Activated naive CD8-positive, alpha-beta T cell treated with anti-CD3 and anti-CD28 coated beads, Interleukin-2, amount 50 U/mL, for 24 hours (primary cell): ENCODE measurements around the gene SEC31A.

ENCODE experiments used
- ATAC-seq: fragments of 150-1000 bp; cut with Tn5 transposase; one replicate; pipeline ENCODE4 v1.10.0; 2021
- DNase-seq: peaks from one replicate; pipeline ENCODE4 v3.0.0; 2021
- H3K27ac Mint-ChIP-seq: one replicate; pipeline ENCODE4 v1.8.0; 2021; ENCODE audit warnings: mild to moderate bottlenecking, mixed read lengths
- H3K27me3 Mint-ChIP-seq: one replicate; pipeline ENCODE4 v1.8.0; 2021; ENCODE audit warnings: mixed read lengths
- H3K36me3 Mint-ChIP-seq: one replicate; pipeline ENCODE4 v1.8.0; 2021; ENCODE audit warnings: low read depth, mixed read lengths
- H3K4me1 Mint-ChIP-seq: one replicate; pipeline ENCODE4 v1.8.0; 2021; ENCODE audit warnings: mixed read lengths
- H3K4me3 Mint-ChIP-seq: one replicate; pipeline ENCODE4 v1.8.0; 2021; ENCODE audit warnings: mild to moderate bottlenecking, moderate library complexity, mixed read lengths
- H3K9me3 Mint-ChIP-seq: one replicate; pipeline ENCODE4 v1.8.0; 2021; ENCODE audit warnings: mixed read lengths

Gene SEC31A

GRCh38 chr4:82782626-82783345, 108.2 kb downstream of the SEC31A start:
- DNase-seq (no peak), ATAC-seq (no peak)
- Mint-ChIP-seq H3K4me1 (no peaks in the 10 kb centered on the region), H3K4me3 (no peak overlapping the region), H3K36me3 (no peaks in the 10 kb centered on the region), H3K27ac (no peak overlapping the region), H3K27me3 (no peaks in the 10 kb centered on the region), H3K9me3 (no peaks in the 10 kb centered on the region)

DNA sequence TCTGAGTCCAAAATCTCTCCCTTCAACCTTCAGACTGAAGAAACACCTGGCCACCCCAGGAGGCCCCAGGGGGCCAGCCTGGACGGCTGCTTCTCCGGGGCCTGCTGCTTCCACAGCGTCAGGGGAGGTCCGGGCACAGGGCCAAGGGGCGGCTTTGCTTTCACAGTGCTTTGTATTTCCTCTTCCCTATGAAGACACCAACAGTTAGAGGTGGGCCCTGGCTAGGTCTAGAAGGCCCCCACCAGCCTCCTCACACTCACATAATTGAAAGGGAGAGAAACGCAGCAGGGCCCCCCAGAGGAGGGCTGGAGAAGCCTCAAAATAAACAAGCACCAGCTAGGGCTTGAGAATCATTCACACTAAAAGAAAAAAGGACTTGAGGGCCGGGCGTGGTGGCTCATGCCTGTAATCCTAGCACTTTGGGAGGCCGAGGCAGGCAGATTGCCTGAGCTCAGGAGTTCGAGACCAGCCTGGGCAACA, 110.2 kb downstream of the SEC31A start:
- no peak overlapping the region for H3K27ac Mint-ChIP-seq
- no peak overlapping the region for H3K4me3 Mint-ChIP-seq
- no peaks in the 10 kb centered on the region for H3K27me3 Mint-ChIP-seq
- DNase-seq (no peak), ATAC-seq (no peak)
- H3K9me3 Mint-ChIP-seq: no peaks in the 10 kb centered on the region
- H3K36me3 Mint-ChIP-seq: no peaks in the 10 kb centered on the region
- H3K4me1 Mint-ChIP-seq: no peaks in the 10 kb centered on the region

DNA sequence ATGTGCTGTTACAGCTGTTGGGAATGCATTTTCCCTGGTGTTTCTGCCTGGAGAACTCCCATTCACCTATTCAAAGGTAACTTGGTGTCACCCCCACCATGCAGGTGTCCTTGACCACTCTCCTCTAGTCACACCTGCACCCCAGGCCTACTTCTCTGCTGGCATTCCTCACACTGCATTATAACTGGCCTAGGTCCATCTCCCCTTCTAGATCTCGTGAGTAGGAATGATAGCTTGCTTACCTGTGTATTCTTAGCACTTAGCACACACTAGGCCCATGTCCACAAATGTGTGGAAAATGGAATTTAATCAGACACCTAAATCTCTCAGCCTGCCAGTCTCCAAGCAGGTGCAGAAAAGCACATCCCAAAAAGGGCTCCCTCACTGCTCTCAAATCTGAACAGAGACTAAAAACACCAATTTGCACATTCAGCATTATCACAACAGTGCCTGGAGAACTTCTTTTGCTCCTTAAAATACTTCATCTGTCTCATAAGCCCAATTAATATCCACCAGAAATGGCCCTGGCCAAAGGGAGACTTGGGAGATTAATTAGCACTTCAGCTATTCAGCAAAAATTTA, 110.7 kb downstream of the SEC31A start:
- Mint-ChIP-seq H3K9me3 (no peaks in the 10 kb centered on the region), H3K4me1 (no peaks in the 10 kb centered on the region), H3K36me3 (no peaks in the 10 kb centered on the region), H3K4me3 (no peak overlapping the region), H3K27me3 (no peaks in the 10 kb centered on the region), H3K27ac (no peak overlapping the region)
- ATAC-seq: no peak
- DNase-seq: no peak

DNA sequence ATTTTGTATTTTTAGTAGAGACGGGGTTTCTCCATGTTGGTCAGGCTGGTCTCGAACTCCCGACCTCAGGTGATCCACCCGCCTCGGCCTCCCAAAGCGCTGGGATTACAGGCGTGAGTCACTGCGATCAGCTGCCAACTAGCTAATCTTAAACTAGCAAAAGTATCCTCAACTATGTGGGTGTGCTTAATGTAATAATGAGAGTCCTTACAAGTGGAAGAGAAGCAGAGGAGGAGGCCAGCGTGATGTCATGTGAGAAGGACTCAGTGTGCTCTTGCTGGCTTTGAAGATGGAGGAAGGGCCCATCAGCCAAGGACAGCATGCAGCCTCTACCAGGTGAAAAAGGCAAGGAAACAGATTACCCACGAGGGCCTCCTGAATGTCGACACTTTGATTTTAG, 111.9 kb downstream of the SEC31A start:
- Mint-ChIP-seq H3K4me3 (no peak overlapping the region), H3K4me1 (no peaks in the 10 kb centered on the region), H3K27me3 (no peaks in the 10 kb centered on the region), H3K27ac (no peak overlapping the region), H3K36me3 (no peaks in the 10 kb centered on the region), H3K9me3 (no peaks in the 10 kb centered on the region)
- ATAC-seq (no peak), DNase-seq (no peak)

GRCh38 chr4:82777857-82778525, 113.0 kb downstream of the SEC31A start:
- DNase-seq: no peak
- no peak for ATAC-seq
- H3K27me3 Mint-ChIP-seq: peaks cover 2% of the 10 kb centered on the region
- H3K4me3 Mint-ChIP-seq: no peak overlapping the region
- H3K36me3 Mint-ChIP-seq: no peaks in the 10 kb centered on the region
- no peak overlapping the region for H3K27ac Mint-ChIP-seq
- H3K4me1 Mint-ChIP-seq: no peaks in the 10 kb centered on the region
- no peaks in the 10 kb centered on the region for H3K9me3 Mint-ChIP-seq

DNA sequence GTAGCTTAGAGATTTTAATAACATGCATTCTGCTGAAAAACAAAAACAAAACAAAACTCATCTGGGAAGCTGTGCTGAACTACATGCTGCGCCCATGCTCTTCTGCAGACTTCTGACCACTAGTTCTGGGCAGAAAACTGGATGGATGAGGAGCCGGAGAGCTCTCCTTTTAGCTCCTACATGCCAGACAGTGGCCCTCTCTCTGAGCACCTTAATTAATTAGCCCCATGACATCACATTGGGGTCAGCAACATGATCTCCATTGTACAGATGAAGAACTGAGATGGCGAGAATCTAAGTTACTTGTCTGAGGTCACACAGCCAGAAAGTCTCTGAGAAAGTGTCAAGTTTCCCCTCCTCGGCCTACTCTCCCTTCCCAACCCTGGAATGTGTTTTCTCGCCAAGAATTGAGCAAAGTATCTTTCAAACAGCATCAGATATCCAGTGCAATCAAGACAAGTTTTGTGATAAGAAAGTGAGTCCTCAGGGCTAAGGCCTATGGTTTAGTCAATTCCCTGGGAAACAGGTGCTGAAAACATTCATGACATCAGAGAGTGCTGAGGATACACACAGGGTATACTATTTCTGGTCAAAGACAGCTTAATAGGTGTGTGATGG, 113.9 kb downstream of the SEC31A start:
- no peaks in the 10 kb centered on the region for H3K9me3 Mint-ChIP-seq
- ATAC-seq (no peak), DNase-seq (no peak)
- H3K27me3 Mint-ChIP-seq: peaks cover 3% of the 10 kb centered on the region
- H3K4me3 Mint-ChIP-seq: no peak overlapping the region
- no peaks in the 10 kb centered on the region for H3K36me3 Mint-ChIP-seq
- no peaks in the 10 kb centered on the region for H3K4me1 Mint-ChIP-seq
- H3K27ac Mint-ChIP-seq: no peak overlapping the region

- Mint-ChIP-seq H3K36me3 (no peaks in the 10 kb centered on the region), H3K9me3 (no peaks in the 10 kb centered on the region), H3K27ac (no peak overlapping the region), H3K4me1 (no peaks in the 10 kb centered on the region), H3K27me3 (peaks cover 7% of the 10 kb centered on the region), H3K4me3 (no peak overlapping the region)
- ATAC-seq: no peak
- DNase-seq: no peak
Observed at GRCh38 chr4:82775243-82775642, 115.7 kb downstream of the SEC31A start.

DNA sequence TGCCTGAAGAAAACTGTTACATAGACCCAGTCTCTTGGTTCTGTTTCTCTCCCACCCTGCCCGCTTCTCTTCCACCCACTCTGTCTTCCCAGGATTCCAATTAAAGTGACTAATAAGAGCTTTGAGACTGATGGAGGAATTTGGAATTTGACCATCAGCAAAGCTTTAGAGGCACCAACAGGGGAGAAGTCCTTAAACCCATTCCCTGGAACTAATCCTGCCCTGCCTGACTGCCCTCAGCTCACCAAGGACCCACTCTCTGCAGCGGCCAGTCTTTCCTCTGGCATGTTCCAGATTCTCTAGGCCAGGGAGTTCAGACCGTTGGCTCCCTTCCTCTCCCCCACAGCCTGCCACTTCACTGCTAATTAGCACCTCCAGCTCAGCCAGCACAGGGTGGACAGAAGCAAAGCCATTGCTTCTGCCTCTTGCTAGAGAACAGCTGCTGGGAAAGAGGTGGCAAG, 116.2 kb downstream of the SEC31A start:
- Mint-ChIP-seq H3K4me3 (no peak overlapping the region), H3K27me3 (peaks cover 7% of the 10 kb centered on the region), H3K9me3 (no peaks in the 10 kb centered on the region), H3K4me1 (no peaks in the 10 kb centered on the region), H3K36me3 (no peaks in the 10 kb centered on the region), H3K27ac (no peak overlapping the region)
- ATAC-seq: no peak
- no peak for DNase-seq

GRCh38 chr4:82773057-82773456, 117.9 kb downstream of the SEC31A start:
- H3K36me3 Mint-ChIP-seq: no peaks in the 10 kb centered on the region
- no peak overlapping the region for H3K4me3 Mint-ChIP-seq
- ATAC-seq (no peak), DNase-seq (no peak)
- no peaks in the 10 kb centered on the region for H3K9me3 Mint-ChIP-seq
- no peaks in the 10 kb centered on the region for H3K4me1 Mint-ChIP-seq
- no peak overlapping the region for H3K27ac Mint-ChIP-seq
- H3K27me3 Mint-ChIP-seq: peaks cover 7% of the 10 kb centered on the region

DNA sequence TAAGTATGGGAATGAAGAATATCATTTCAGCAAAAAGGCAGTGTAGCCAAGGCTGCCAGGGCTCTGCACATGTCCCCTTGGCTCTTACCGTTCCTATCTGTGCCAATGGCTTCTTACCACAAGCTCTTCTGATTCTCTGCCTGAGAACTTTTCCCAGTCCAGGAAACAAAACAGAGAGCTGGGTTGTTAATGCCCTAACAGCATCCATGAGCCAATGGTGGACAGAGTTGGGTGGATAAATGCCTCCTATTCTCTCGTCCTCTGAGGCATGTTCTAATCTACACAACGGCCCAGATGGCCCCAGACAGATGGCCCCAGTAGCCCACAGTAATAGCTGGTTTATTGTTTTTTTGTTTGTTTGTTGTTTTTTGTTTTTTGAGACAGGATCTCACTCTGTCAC, 120.3 kb downstream of the SEC31A start:
- no peak for ATAC-seq
- H3K36me3 Mint-ChIP-seq: peaks cover 2% of the 10 kb centered on the region
- H3K9me3 Mint-ChIP-seq: peaks cover 15% of the 10 kb centered on the region

More for the DNA sequence above, 120.3 kb downstream of the SEC31A start:
- DNase-seq: no peak
- Mint-ChIP-seq H3K27ac (no peak overlapping the region), H3K4me1 (no peaks in the 10 kb centered on the region), H3K4me3 (no peak overlapping the region), H3K27me3 (peaks cover 7% of the 10 kb centered on the region)
